Mammary epithelial cell (primary cell): ENCODE data around the gene TTYH1.

Experiments used
- EZH2 ChIP-seq: IDR thresholded peaks from 2 replicates; pipeline ENCODE4 v1.6.1; 2012; ENCODE audit warnings: low read length, inconsistent platforms, borderline replicate concordance
- TF ChIP-seq, protein P1 (sequence below), 2 donors: IDR thresholded peaks in 1 of 2; conservative IDR thresholded peaks in 1 of 2; 2 replicates each; pipeline ENCODE4 v1.5.1; 2011 to 2012; ENCODE audit warnings: inconsistent platforms in 2 of 2, low read length in 2 of 2, mild to moderate bottlenecking in 2 of 2, control low read depth in 1 of 2, low read depth in 1 of 2; ENCODE audit not compliant: insufficient read depth in 1 of 2; ENCODE audit errors: extremely low read depth in 1 of 2

- TF ChIP-seq, protein P1, sequence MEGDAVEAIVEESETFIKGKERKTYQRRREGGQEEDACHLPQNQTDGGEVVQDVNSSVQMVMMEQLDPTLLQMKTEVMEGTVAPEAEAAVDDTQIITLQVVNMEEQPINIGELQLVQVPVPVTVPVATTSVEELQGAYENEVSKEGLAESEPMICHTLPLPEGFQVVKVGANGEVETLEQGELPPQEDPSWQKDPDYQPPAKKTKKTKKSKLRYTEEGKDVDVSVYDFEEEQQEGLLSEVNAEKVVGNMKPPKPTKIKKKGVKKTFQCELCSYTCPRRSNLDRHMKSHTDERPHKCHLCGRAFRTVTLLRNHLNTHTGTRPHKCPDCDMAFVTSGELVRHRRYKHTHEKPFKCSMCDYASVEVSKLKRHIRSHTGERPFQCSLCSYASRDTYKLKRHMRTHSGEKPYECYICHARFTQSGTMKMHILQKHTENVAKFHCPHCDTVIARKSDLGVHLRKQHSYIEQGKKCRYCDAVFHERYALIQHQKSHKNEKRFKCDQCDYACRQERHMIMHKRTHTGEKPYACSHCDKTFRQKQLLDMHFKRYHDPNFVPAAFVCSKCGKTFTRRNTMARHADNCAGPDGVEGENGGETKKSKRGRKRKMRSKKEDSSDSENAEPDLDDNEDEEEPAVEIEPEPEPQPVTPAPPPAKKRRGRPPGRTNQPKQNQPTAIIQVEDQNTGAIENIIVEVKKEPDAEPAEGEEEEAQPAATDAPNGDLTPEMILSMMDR (conservative IDR thresholded peaks at IDR 0.05 in 1 of 2, IDR thresholded peaks at IDR 0.05 in 1 of 2; ENCODE audit: extremely low read depth in 1 of 2, insufficient read depth in 1 of 2, low read depth in 1 of 2, low read length in 2 of 2): no peak
- TF ChIP-seq EZH2: no peak
Observed at GRCh38 chr19:54412877-54413276, 2.4 kb upstream of the TTYH1 start.
